Stomach (tissue), 4 donors: Measurements from ENCODE around the gene LIN9.

ENCODE experiments used
- POLR2A ChIP-seq, 4 donors: fragments of 450-650 bp; IDR thresholded peaks; one replicate each; pipeline ENCODE4 v1.6.1; 2016; ENCODE audit warnings: antibody characterized with exemption in 4 of 4, control low read depth in 2 of 4, mild to moderate bottlenecking in 1 of 4, moderate library complexity in 1 of 4
- TF ChIP-seq, protein P1 (sequence below), 7 experiments: fragments of 450-650 bp in 4 of 7; fragments of 200-600 bp in 3 of 7; sonication (generic) in 3 of 7; IDR thresholded peaks; one replicate each; pipeline ENCODE4 v1.5.1; 2016 to 2019; ENCODE audit warnings: antibody characterized with exemption in 7 of 7, control low read depth in 2 of 7, mild to moderate bottlenecking in 1 of 7

DNA sequence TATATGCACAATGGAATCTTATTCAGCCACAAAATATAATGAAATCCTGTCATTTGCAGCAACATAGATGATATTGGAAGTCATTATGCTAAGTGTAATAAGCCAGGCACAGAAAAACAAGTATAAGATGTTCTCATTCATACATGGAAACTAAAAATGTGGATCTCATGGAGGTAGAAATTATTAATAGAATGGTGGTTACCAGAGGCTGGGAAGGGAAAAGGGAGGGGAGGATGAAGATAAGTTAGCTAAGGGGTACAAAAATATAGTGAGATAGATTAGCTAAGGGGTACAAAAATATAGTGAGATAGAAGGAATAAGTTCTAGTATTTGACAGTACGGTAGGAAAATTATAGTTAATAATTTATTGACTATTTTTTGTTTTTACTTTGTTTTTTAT, 27.9 kb downstream of the LIN9 start:
- TF ChIP-seq POLR2A (IDR thresholded peaks at IDR 0.05) = no peak
- TF ChIP-seq, protein P1, sequence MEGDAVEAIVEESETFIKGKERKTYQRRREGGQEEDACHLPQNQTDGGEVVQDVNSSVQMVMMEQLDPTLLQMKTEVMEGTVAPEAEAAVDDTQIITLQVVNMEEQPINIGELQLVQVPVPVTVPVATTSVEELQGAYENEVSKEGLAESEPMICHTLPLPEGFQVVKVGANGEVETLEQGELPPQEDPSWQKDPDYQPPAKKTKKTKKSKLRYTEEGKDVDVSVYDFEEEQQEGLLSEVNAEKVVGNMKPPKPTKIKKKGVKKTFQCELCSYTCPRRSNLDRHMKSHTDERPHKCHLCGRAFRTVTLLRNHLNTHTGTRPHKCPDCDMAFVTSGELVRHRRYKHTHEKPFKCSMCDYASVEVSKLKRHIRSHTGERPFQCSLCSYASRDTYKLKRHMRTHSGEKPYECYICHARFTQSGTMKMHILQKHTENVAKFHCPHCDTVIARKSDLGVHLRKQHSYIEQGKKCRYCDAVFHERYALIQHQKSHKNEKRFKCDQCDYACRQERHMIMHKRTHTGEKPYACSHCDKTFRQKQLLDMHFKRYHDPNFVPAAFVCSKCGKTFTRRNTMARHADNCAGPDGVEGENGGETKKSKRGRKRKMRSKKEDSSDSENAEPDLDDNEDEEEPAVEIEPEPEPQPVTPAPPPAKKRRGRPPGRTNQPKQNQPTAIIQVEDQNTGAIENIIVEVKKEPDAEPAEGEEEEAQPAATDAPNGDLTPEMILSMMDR (IDR thresholded peaks at IDR 0.05) = no peak
